Endodermal cell (in vitro differentiated cells): Measurements from ENCODE around the gene NXT1. TPM values are rescaled to one million over a fixed set of nuclear protein-coding genes. Genes with fewer than 3 reads are reported as not detected.

Source experiments
- DNase-seq: peaks from one replicate; pipeline ENCODE4 v3.0.0-alpha.2; 2017
- H3K27ac ChIP-seq: 2 replicates; pipeline ENCODE4 v1.5.1; 2013; ENCODE audit warnings: mild to moderate bottlenecking, low read depth, low read length, moderate library complexity
- H3K27me3 ChIP-seq: 2 replicates; pipeline ENCODE4 v1.6.1; 2013; ENCODE audit warnings: mild to moderate bottlenecking, low read length, moderate library complexity; ENCODE audit not compliant: insufficient read depth, control insufficient read depth, poor library complexity, severe bottlenecking
- H3K36me3 ChIP-seq: 2 replicates; pipeline ENCODE4 v1.7.0; 2013; ENCODE audit warnings: mild to moderate bottlenecking, low read length, moderate library complexity; ENCODE audit not compliant: control insufficient read depth, insufficient read depth
- H3K4me1 ChIP-seq: one replicate; pipeline ENCODE4 v1.7.0; 2013; ENCODE audit warnings: low read length; ENCODE audit not compliant: control insufficient read depth, insufficient read depth
- H3K4me3 ChIP-seq: 2 replicates; pipeline ENCODE4 v1.5.1; 2013; ENCODE audit warnings: mild to moderate bottlenecking, low read length, moderate library complexity
- H3K9ac ChIP-seq: 2 replicates; pipeline ENCODE4 v1.6.1; 2013; ENCODE audit warnings: mild to moderate bottlenecking, low read length, moderate library complexity; ENCODE audit not compliant: poor library complexity, severe bottlenecking; ENCODE audit errors: extremely low read depth
- H3K9me3 ChIP-seq: 2 replicates; pipeline ENCODE4 v1.6.1; 2013; ENCODE audit warnings: mild to moderate bottlenecking, low read length, moderate library complexity; ENCODE audit not compliant: control insufficient read depth
- H3K27ac Mint-ChIP-seq: 2 replicates; pipeline ENCODE4 v1.8.0; 2020; ENCODE audit warnings: mixed read lengths
- H3K27me3 Mint-ChIP-seq: 2 replicates; pipeline ENCODE4 v1.8.0; 2021; ENCODE audit warnings: mild to moderate bottlenecking, mixed read lengths; ENCODE audit not compliant: insufficient read depth
- H3K36me3 Mint-ChIP-seq: 2 replicates; pipeline ENCODE4 v1.8.0; 2020; ENCODE audit warnings: low read depth, mixed read lengths
- H3K4me1 Mint-ChIP-seq: 2 replicates; pipeline ENCODE4 v1.8.0; 2020; ENCODE audit warnings: mixed read lengths
- H3K4me3 Mint-ChIP-seq: 2 replicates; pipeline ENCODE4 v1.8.0; 2020; ENCODE audit warnings: mild to moderate bottlenecking, moderate library complexity, mixed read lengths
- H3K9me3 Mint-ChIP-seq: 2 replicates; pipeline ENCODE4 v1.8.0; 2020; ENCODE audit warnings: mild to moderate bottlenecking, mixed read lengths
- WGBS, 2 experiments: methylation state at CpG; one replicate each; pipeline versions ENCODE4 v1.1.5 to v1.1.7; 2013; ENCODE audit warnings: missing lambda C conversion rate in 2 of 2, mixed read lengths in 1 of 2; ENCODE audit not compliant: insufficient coverage in 1 of 2, insufficient read length in 1 of 2; 5-methylcytosine and 5-hydroxymethylcytosine counted together
- total RNA-seq, 2 donors: library from RNA; stranded (reverse); fragmentation: NEBNext Ultra II Directional in 1 of 2; extraction: Animal tissue kit (Norgen Biotek cat#: 25700) in 1 of 2; gene quantifications; 2 replicates in 1 of 2; 3 replicates in 1 of 2; pipeline ENCODE4 v1.2.1, GENCODE V29; 2021
- TF ChIP-seq, protein P1 (sequence below): fragments of 200-600 bp; sonication (generic); conservative IDR thresholded peaks from 2 replicates; pipeline ENCODE4 v1.5.0; 2021; ENCODE audit warnings: antibody characterized with exemption, mild to moderate bottlenecking

NXT1 gene
- total RNA-seq, 2 donors from 2014 or later = 16.8 to 19.5 TPM

DNA sequence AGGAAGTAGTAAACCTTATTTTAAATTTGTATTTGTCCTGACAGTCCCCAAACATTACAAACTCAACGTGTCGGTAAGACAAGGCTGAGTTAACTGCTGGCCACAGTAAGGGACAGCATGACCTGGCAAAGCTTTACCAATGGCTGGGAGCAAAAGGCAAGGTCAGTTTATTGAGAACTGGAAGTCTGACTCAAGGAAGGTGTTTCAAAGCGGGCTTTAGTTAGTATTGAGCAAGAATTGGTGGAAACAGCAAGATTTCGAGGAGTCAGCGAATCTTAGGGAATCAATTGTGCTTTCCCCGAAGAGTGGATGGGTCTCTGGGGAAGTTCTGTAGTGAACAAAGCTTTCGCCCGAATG is 10.5 kb downstream of the NXT1 start:
- Histone ChIP-seq H3K4me3 (peak overlapping the region; percentile 90), H3K36me3 (peaks cover 16% of the 10 kb centered on the region), H3K9me3 (no peaks in the 10 kb centered on the region), H3K9ac (peak overlapping the region; percentile 90), H3K27ac (peak overlapping the region; percentile 96), H3K27me3 (no peaks in the 10 kb centered on the region), H3K4me1 (peaks cover 7% of the 10 kb centered on the region)
- 15 to 22% methylated on average over 8 of the region's 8 CpGs for WGBS, 2 experiments
- H3K4me3 Mint-ChIP-seq = peak overlapping the region; percentile 89
- peaks cover 20% of the 10 kb centered on the region for H3K4me1 Mint-ChIP-seq
- H3K27me3 Mint-ChIP-seq = no peaks in the 10 kb centered on the region
- H3K9me3 Mint-ChIP-seq = no peaks in the 10 kb centered on the region
- no peak for DNase-seq
- H3K27ac Mint-ChIP-seq = peak overlapping the region; percentile 98
- peaks cover 14% of the 10 kb centered on the region for H3K36me3 Mint-ChIP-seq
- TF ChIP-seq, protein P1, sequence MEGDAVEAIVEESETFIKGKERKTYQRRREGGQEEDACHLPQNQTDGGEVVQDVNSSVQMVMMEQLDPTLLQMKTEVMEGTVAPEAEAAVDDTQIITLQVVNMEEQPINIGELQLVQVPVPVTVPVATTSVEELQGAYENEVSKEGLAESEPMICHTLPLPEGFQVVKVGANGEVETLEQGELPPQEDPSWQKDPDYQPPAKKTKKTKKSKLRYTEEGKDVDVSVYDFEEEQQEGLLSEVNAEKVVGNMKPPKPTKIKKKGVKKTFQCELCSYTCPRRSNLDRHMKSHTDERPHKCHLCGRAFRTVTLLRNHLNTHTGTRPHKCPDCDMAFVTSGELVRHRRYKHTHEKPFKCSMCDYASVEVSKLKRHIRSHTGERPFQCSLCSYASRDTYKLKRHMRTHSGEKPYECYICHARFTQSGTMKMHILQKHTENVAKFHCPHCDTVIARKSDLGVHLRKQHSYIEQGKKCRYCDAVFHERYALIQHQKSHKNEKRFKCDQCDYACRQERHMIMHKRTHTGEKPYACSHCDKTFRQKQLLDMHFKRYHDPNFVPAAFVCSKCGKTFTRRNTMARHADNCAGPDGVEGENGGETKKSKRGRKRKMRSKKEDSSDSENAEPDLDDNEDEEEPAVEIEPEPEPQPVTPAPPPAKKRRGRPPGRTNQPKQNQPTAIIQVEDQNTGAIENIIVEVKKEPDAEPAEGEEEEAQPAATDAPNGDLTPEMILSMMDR = no peak

DNA sequence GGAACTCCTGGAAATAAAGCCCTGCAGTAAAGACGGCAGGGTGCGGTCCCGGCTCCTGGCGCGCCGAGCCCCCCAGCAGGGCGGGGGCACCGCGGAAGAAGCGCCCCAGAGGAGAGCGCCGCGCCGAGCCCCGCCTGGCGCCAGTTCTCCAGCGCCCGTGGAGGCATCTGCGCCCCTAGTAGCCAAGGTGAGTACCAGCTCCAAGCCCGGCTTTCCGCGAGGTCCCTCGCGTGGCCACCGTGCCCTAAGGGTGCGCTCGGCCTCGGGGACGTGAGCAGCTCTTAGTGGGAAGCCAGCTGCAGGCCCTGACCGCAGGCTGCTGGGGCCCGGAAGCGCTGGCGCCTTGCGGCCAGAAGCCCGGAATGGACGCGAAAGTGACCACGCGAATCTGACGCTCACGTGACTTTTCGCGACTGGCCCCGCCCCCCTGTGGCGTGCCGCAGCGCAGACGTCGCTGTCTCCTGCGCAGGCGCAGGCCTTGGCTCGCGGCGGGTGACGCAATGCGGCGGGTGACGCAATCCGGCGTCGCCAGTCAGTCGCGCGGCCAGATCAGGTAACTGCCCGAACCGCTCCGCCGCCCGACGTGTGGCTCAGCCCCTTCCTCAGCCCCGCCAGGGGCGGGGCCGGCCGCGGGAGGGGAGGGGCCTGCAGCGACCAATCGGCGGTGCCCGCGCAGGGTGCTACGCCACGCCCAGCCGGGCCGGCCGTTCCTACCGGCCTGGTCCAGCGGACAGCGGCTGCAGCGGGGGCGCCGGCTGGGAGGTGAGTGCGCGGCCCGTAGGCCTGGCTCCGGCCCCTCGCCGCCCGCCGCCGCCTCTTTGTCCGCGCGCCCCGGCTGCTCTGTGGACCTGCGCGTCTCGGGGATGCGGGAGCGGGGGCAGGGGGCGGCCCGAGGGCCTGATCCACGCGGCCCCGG is 11.1 kb downstream of the NXT1 start, which contains the start of gene GZF1:
Gene GZF1 (plus strand): TSS at position 707 of the 916 bp plus-strand sequence. CDS start 2,202 bp downstream, outside the sequence.
- Mint-ChIP-seq H3K36me3 (peaks cover 16% of the 10 kb centered on the region), H3K27ac (peak within 1 kb of the TSS; percentile 98), H3K27me3 (no peaks in the 10 kb centered on the region), H3K4me1 (peaks cover 22% of the 10 kb centered on the region), H3K9me3 (no peaks in the 10 kb centered on the region), H3K4me3 (peak within 1 kb of the TSS; percentile 89)
- Histone ChIP-seq H3K27me3 (no peaks in the 10 kb centered on the region), H3K4me1 (peaks cover 4% of the 10 kb centered on the region), H3K27ac (peak within 1 kb of the TSS; percentile 96), H3K9me3 (no peaks in the 10 kb centered on the region), H3K4me3 (peak within 1 kb of the TSS; percentile 90), H3K36me3 (peaks cover 22% of the 10 kb centered on the region), H3K9ac (peak within 1 kb of the TSS; percentile 90)
- peak; percentile 99 for DNase-seq
- 0% methylated on average over 42 to 114 of the region's 114 CpGs for WGBS, 2 experiments
- TF ChIP-seq, protein P1 = peak; percentile 12

DNA sequence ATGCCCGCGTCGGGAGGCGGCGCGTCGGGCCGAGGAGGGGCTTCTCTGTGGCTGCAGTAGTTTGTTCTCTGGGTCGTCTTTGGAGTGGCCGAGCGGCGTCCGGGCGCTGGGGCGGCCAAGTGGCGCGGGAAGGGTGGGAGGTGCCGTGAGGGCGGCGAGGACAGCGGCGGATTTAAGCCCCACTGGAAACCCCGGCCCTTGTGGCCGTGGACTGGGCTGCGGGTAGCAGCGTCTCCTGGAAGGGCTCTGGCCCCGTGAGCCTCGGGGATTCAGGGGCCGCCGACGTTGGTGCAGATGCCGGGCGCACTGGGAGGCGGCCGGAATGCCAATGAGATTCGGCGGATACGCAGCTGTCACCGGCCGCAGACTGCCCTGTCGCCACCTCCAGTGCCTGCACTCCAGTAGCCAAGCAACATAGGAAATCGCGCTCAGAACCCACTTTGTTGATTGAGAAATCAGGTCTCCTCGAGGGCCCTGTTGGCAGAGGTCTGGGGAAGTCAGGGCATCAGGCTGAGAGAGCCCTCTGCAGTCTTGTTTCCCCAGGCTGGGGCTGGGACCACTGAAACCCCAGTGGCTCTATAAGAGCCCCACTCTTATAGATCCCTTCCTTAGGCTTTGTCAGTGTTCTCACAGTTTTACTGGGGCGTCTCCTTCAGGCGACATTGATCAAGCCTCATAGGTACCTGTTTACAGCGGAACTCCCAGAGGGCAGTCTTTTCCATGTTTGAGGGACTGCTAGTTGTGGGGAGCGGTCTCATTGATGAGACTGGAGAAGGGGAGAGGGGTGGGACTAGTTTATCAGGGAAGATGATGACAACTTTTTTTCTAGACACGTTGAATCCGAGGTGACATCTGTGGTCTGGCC is 12.0 kb downstream of the NXT1 start:
- Histone ChIP-seq H3K9ac (peak overlapping the region; percentile 78), H3K4me3 (peak overlapping the region; percentile 85), H3K27ac (peak overlapping the region; percentile 92), H3K36me3 (peaks cover 31% of the 10 kb centered on the region), H3K9me3 (no peaks in the 10 kb centered on the region), H3K4me1 (peaks cover 4% of the 10 kb centered on the region), H3K27me3 (no peaks in the 10 kb centered on the region)
- Mint-ChIP-seq H3K27me3 (no peaks in the 10 kb centered on the region), H3K27ac (peak overlapping the region; percentile 93), H3K4me1 (peaks cover 21% of the 10 kb centered on the region), H3K36me3 (peaks cover 17% of the 10 kb centered on the region), H3K9me3 (no peaks in the 10 kb centered on the region), H3K4me3 (peak overlapping the region; percentile 89)
- DNase-seq = peak; percentile 71
- TF ChIP-seq, protein P1 = no peak
- WGBS, 2 experiments = 6 to 9% methylated on average over 17 to 50 of the region's 50 CpGs
